Spleen (tissue), 11 donors: ENCODE data around the gene NBDY. TPM values are rescaled to one million over a fixed set of nuclear protein-coding genes. Genes with fewer than 3 reads are reported as not detected.

ENCODE experiments used
- DNase-seq: peaks from one replicate; pipeline ENCODE4 v3.0.0-alpha.2; 2020
- H3K27ac ChIP-seq, 8 donors: fragments of 200-600 bp; sonication (generic) in 7 of 8; 1 replicate in 4 of 8; 2 replicates in 4 of 8; pipeline versions ENCODE4 v1.5.0 to v1.8.0; 2016 to 2021; ENCODE audit warnings: inconsistent platforms in 4 of 8, mild to moderate bottlenecking in 4 of 8, moderate library complexity in 1 of 8
- H3K27me3 ChIP-seq, 7 donors: fragments of 200-600 bp; sonication (generic) in 6 of 7; replicated peaks in 1 of 7; 1 replicate in 4 of 7; 2 replicates in 3 of 7; pipeline versions ENCODE4 v1.5.0 to v1.8.0; 2016 to 2021; ENCODE audit warnings: inconsistent platforms in 3 of 7, mild to moderate bottlenecking in 1 of 7
- H3K36me3 ChIP-seq, 6 donors: fragments of 200-600 bp; sonication (generic) in 5 of 6; 1 replicate in 4 of 6; 2 replicates in 2 of 6; pipeline versions ENCODE4 v1.5.0 to v1.8.0; 2016 to 2021; ENCODE audit warnings: inconsistent platforms in 2 of 6
- H3K4me1 ChIP-seq, 6 donors: fragments of 200-600 bp; sonication (generic) in 5 of 6; 1 replicate in 3 of 6; 2 replicates in 3 of 6; pipeline versions ENCODE4 v1.5.0 to v1.8.0; 2016 to 2021; ENCODE audit warnings: inconsistent platforms in 3 of 6
- H3K4me3 ChIP-seq, 8 donors: fragments of 200-600 bp; sonication (generic) in 7 of 8; 1 replicate in 4 of 8; 2 replicates in 4 of 8; pipeline versions ENCODE4 v1.5.0 to v1.8.0; 2016 to 2021; ENCODE audit warnings: inconsistent platforms in 4 of 8, mild to moderate bottlenecking in 4 of 8, moderate library complexity in 2 of 8
- H3K9me3 ChIP-seq, 8 donors: fragments of 200-600 bp; sonication (generic) in 7 of 8; 1 replicate in 4 of 8; 2 replicates in 4 of 8; pipeline versions ENCODE4 v1.5.0 to v1.8.0; 2016 to 2021; ENCODE audit warnings: inconsistent platforms in 4 of 8
- CTCF ChIP-seq, 11 experiments: fragments of 200-600 bp in 7 of 11; fragments of 450-650 bp in 4 of 11; sonication (generic) in 4 of 11; IDR thresholded peaks in 8 of 11; conservative IDR thresholded peaks in 3 of 11; 1 replicate in 7 of 11; 2 replicates in 4 of 11; pipeline versions ENCODE4 v1.4.0 to v1.8.0; 2016 to 2021; ENCODE audit warnings: antibody characterized with exemption in 11 of 11, inconsistent platforms in 4 of 11, mild to moderate bottlenecking in 1 of 11
- POLR2A ChIP-seq, 3 donors: fragments of 450-650 bp; IDR thresholded peaks; one replicate each; pipeline ENCODE4 v1.5.1; 2017; ENCODE audit warnings: antibody characterized with exemption in 3 of 3, mild to moderate bottlenecking in 1 of 3
- POLR2AphosphoS5 ChIP-seq, 3 donors: sonication (generic); formaldehyde crosslinking; IDR thresholded peaks; one replicate each; pipeline ENCODE4 v1.5.1; 2017; ENCODE audit warnings: antibody characterized with exemption in 3 of 3
- WGBS, 5 donors: extraction: QIAGEN DNeasy Blood & Tissue Kit in 3 of 5; methylation state at CpG; one replicate each; pipeline versions ENCODE4 v1.1.5 to v1.1.7; 2013 to 2018; 5-methylcytosine and 5-hydroxymethylcytosine counted together
- intact Hi-C: fragments of 100-400 bp; cut with DNase I; formaldehyde crosslinking; loops from one replicate; pipeline ENCODE4 v1.15.0; 2023; ENCODE audit warnings: low total_unique reads
- polyA plus RNA-seq, 3 donors: library from polyadenylated mRNA; stranded (reverse); fragments of 200-250 nt; gene quantifications; one replicate each; pipeline ENCODE4 v1.2.1, GENCODE V29; 2013
- total RNA-seq, 7 donors: library from RNA; depleted of rRNA in 3 of 7; stranded (reverse); fragments of >200 nt in 3 of 7; fragmentation: NEBNext Ultra II Directional in 4 of 7; extraction: Animal tissue kit (Norgen Biotek cat#: 25700) in 4 of 7; gene quantifications; one replicate each; pipeline versions ENCODE4 v1.1.0 to v1.2.1, GENCODE V29; 2016 to 2021
- donor health status: healthy with polysubstance abuse.
- donor health status: DM: no; HTN: no; CAD: no; lungs with moderate emphysema.
- donor health status: DM: no; HTN: no; CAD: no.
- donor health status: Bipolar disorder and iron deficiency.
- donor health status: healthy.
- donor health status: DM: no; HTN: no; CAD: no.
- donor health status: DM: yes; HTN: yes; CAD: no.

NBDY gene
- total and polyA plus RNA-seq, 10 donors: 15.7 to 46.7 (median 29.4) TPM

DNA sequence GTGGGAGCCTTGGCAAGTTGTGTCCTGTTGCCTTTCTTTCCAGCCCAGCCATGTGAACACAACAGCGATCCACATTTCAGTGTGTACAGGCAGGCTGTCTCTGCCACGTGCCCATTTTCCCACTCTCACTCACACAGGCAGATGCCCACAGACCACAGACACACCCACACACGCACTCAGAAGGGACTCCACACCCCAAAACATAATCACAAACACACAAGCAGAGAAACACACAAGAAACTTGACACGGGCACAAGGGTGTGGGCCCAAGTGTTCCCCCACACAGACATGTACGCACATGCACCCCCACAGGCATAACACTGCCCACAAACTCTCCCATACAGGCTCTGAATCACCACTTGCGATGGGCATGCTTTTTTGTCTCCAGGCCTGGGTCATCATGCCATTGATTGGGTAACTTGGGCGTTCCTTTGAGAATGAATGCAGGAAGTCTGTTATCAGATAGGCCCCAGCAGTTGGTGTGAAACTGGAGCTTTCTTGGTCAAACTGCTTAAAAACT is 84.3 kb downstream of the NBDY start:
- peaks cover 0 to 38% (median 21%) of the 10 kb centered on the region in 6 donors for H3K4me1 ChIP-seq
- peaks cover 0 to 8% (median 0%) of the 10 kb centered on the region in 6 donors for H3K36me3 ChIP-seq
- TF ChIP-seq POLR2AphosphoS5 (IDR thresholded peaks at IDR 0.05) (peak in 1 of 3 donors; percentile 19), CTCF (IDR thresholded peaks at IDR 0.05 in 8 of 11, conservative IDR thresholded peaks at IDR 0.05 in 3 of 11) (no peak)
- peaks cover 0 to 5% (median 0%) of the 10 kb centered on the region in 7 donors for H3K27me3 ChIP-seq
- WGBS, 5 donors: 8 to 50% (median 27%) methylated on average over 6 to 7 of the region's 7 CpGs
- intact Hi-C loops: no loop called here
- DNase-seq: no peak
- no peaks in the 10 kb centered on the region for H3K9me3 ChIP-seq
- peak overlapping the region; percentile 16 to 83 (median 64) for H3K27ac ChIP-seq
- peak overlapping the region in 1 of 8 donors; percentile 37 for H3K4me3 ChIP-seq

DNA sequence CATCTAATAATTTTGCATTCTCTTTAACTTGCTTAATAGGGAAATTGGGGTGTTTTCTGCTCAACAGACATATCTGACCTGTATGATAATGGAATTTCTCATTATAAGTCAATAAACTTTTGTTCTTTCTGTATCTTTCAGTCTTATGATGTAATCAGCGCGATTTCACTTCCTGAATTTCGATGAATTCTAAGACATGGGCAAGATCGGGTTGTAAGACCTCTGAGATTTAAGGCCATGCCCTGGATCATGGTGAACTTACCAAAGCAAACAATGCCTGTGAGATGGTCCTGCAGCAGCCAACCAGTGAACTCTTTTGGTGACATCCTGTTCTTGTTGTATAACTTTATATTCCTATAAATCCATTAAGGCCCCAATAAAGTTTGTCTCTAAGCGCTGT is 88.1 kb downstream of the NBDY start:
- DNase-seq: no peak
- Histone ChIP-seq H3K4me3 (no peak overlapping the region), H3K27ac (no peak overlapping the region), H3K4me1 (peaks cover 0 to 25% (median 16%) of the 10 kb centered on the region in 6 donors), H3K27me3 (peaks cover 0 to 5% (median 0%) of the 10 kb centered on the region in 7 donors), H3K9me3 (no peaks in the 10 kb centered on the region), H3K36me3 (peaks cover 0 to 8% (median 0%) of the 10 kb centered on the region in 6 donors)
- intact Hi-C loops: no loop called here
- 59 to 73% (median 70%) methylated on average over 5 of the region's 5 CpGs for WGBS, 5 donors
- TF ChIP-seq CTCF (IDR thresholded peaks at IDR 0.05 in 8 of 11, conservative IDR thresholded peaks at IDR 0.05 in 3 of 11) (no peak), POLR2AphosphoS5 (IDR thresholded peaks at IDR 0.05) (no peak), POLR2A (IDR thresholded peaks at IDR 0.05) (no peak)

DNA sequence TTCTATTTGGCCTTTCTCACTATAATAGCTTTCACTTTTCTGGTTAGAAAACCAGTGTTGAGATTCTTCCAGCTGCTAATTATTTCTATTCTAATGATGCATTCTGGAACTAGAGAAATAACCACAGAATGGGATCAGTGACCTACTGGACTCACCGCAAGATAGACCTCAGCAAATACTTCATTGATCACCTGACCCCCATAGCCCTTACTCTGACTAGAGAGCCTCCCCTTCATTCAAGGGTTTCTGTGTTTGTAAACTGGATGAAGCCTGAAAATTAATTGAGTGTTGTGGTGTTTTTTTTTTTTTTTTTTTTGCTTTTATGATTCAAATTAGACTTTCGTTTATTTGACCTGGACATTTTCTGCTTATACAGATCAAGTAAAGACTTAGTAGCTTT is 97.0 kb downstream of the NBDY start:
- Histone ChIP-seq H3K36me3 (no peaks in the 10 kb centered on the region), H3K4me1 (no peaks in the 10 kb centered on the region), H3K9me3 (peaks cover 0 to 18% (median 14%) of the 10 kb centered on the region in 8 donors), H3K27ac (no peak overlapping the region), H3K27me3 (no peaks in the 10 kb centered on the region), H3K4me3 (no peak overlapping the region)
- intact Hi-C loops: no loop called here
- no peak for TF ChIP-seq POLR2A (IDR thresholded peaks at IDR 0.05)
- TF ChIP-seq CTCF (IDR thresholded peaks at IDR 0.05 in 8 of 11, conservative IDR thresholded peaks at IDR 0.05 in 3 of 11): no peak
- no peak for TF ChIP-seq POLR2AphosphoS5 (IDR thresholded peaks at IDR 0.05)
- WGBS, 5 donors: 73 to 92% (median 89%) methylated on average over 2 of the region's 2 CpGs
- no peak for DNase-seq

- Histone ChIP-seq H3K27me3 (no peaks in the 10 kb centered on the region), H3K9me3 (peaks cover 0 to 9% (median 0%) of the 10 kb centered on the region in 8 donors), H3K4me3 (no peak overlapping the region), H3K36me3 (no peaks in the 10 kb centered on the region), H3K4me1 (no peaks in the 10 kb centered on the region), H3K27ac (no peak overlapping the region)
- 83 to 94% (median 89%) methylated on average over 2 of the region's 2 CpGs for WGBS, 5 donors
- intact Hi-C loops: no loop called here
- TF ChIP-seq CTCF (IDR thresholded peaks at IDR 0.05 in 8 of 11, conservative IDR thresholded peaks at IDR 0.05 in 3 of 11) (no peak), POLR2AphosphoS5 (IDR thresholded peaks at IDR 0.05) (no peak), POLR2A (IDR thresholded peaks at IDR 0.05) (no peak)
- no peak for DNase-seq
These were observed 104.6 kb downstream of the NBDY start for GRCh38 chrX:56833626-56834025.
